ENCODE measurements around the gene ABHD10.

GRCh38 chr3:112010636-112011035 lies 31.8 kb downstream of the ABHD10 start:
- no peak for TF ChIP-seq EZH2 (optimal IDR thresholded peaks at IDR 0.05; ENCODE audit: low read depth, low read length)
- TF ChIP-seq CTCF (IDR thresholded peaks at IDR 0.05; ENCODE audit: low read length): no peak
